Body of pancreas (tissue), 4 donors: ENCODE measurements around the gene DOK6. TPM values are rescaled to one million over a fixed set of nuclear protein-coding genes. Genes with fewer than 3 reads are reported as not detected.

Source experiments
- ATAC-seq: fragments of 150-250 bp; one replicate; pipeline ENCODE4 v1.9.1; 2016
- DNase-seq, 4 donors: peaks; one replicate each; pipeline ENCODE4 v3.0.0-alpha.2; 2019
- H3K27ac ChIP-seq, 4 donors: fragments of 200-600 bp; sonication (generic); 1 replicate in 3 of 4; 2 replicates in 1 of 4; pipeline versions ENCODE4 v1.5.1 to v1.6.1; 2016 to 2019; ENCODE audit warnings: mild to moderate bottlenecking in 1 of 4, mixed read lengths in 1 of 4, moderate library complexity in 1 of 4
- H3K27me3 ChIP-seq, 2 donors: fragments of 200-600 bp; sonication (generic); one replicate each; pipeline ENCODE4 v1.6.0; 2016; ENCODE audit warnings: mild to moderate bottlenecking in 1 of 2
- H3K36me3 ChIP-seq, 2 donors: fragments of 200-600 bp; sonication (generic); replicated peaks in 1 of 2; 2 replicates each; pipeline ENCODE4 v1.5.1; 2016; ENCODE audit warnings: low read depth in 2 of 2; ENCODE audit not compliant: insufficient read depth in 1 of 2
- H3K4me1 ChIP-seq: fragments of 200-600 bp; sonication (generic); one replicate; pipeline ENCODE4 v1.6.0; 2016
- H3K4me3 ChIP-seq, 2 donors: fragments of 200-600 bp; sonication (generic); 1 replicate in 1 of 2; 2 replicates in 1 of 2; pipeline ENCODE4 v1.5.1; 2016 to 2019
- H3K9me3 ChIP-seq, 3 donors: fragments of 200-600 bp; sonication (generic); 1 replicate in 2 of 3; 2 replicates in 1 of 3; pipeline ENCODE4 v1.5.1; 2016
- POLR2A ChIP-seq, 3 donors: fragments of 450-650 bp; IDR thresholded peaks; one replicate each; pipeline ENCODE4 v1.6.1; 2016; ENCODE audit warnings: antibody characterized with exemption in 3 of 3, mild to moderate bottlenecking in 2 of 3
- WGBS, 2 donors: methylation state at CpG; one replicate each; pipeline ENCODE4 v1.1.5; 2017; 5-methylcytosine and 5-hydroxymethylcytosine counted together
- intact Hi-C: fragments of 100-400 bp; cut with DNase I; formaldehyde crosslinking; loops from one replicate; pipeline ENCODE4 v1.15.1; 2023
- total RNA-seq, 2 donors: library from RNA; depleted of rRNA; stranded (reverse); fragments of >200 nt; gene quantifications; one replicate each; pipeline ENCODE4 v1.1.0, GENCODE V29; 2016
- TF ChIP-seq, protein P1 (sequence below), 7 experiments: fragments of 450-650 bp in 4 of 7; fragments of 200-600 bp in 3 of 7; sonication (generic) in 3 of 7; IDR thresholded peaks; one replicate each; pipeline ENCODE4 v1.5.1; 2016 to 2019; ENCODE audit warnings: antibody characterized with exemption in 7 of 7

DOK6 gene
- total RNA-seq, 2 donors from 2014 or later: under 0.01 to 0.66 TPM

DNA sequence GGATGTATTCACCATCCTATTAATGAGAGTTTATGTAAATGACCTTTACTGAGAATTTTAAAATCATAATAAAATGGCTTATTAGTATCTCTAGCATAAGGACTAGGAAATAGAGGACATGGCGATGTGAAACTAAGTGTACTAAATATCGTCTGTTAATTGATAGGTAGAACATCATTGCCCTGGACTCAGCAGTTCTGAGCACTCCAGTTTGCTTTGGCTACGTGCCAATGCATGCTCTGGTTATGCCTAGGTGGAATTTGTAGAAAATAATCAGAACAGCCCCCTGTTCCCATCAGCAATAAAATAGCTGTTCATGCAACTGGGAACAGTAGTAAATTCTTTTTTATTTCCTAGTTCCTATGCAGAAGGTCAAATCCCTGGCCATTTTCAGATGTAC is 247.8 kb downstream of the DOK6 start:
- WGBS, 2 donors: 37 to 46% methylated on average over 3 of the region's 3 CpGs
- no peak overlapping the region for H3K27ac ChIP-seq
- ATAC-seq: no peak
- peak; percentile 17 to 38 (median 24) for DNase-seq
- no peak for TF ChIP-seq POLR2A (IDR thresholded peaks at IDR 0.05)
- TF ChIP-seq, protein P1, sequence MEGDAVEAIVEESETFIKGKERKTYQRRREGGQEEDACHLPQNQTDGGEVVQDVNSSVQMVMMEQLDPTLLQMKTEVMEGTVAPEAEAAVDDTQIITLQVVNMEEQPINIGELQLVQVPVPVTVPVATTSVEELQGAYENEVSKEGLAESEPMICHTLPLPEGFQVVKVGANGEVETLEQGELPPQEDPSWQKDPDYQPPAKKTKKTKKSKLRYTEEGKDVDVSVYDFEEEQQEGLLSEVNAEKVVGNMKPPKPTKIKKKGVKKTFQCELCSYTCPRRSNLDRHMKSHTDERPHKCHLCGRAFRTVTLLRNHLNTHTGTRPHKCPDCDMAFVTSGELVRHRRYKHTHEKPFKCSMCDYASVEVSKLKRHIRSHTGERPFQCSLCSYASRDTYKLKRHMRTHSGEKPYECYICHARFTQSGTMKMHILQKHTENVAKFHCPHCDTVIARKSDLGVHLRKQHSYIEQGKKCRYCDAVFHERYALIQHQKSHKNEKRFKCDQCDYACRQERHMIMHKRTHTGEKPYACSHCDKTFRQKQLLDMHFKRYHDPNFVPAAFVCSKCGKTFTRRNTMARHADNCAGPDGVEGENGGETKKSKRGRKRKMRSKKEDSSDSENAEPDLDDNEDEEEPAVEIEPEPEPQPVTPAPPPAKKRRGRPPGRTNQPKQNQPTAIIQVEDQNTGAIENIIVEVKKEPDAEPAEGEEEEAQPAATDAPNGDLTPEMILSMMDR (IDR thresholded peaks at IDR 0.05): no peak
- H3K27me3 ChIP-seq: peaks cover 0 to 5% of the 10 kb centered on the region in 2 donors
- no peak overlapping the region for H3K4me3 ChIP-seq
- intact Hi-C loops: no loop called here
- H3K9me3 ChIP-seq: no peaks in the 10 kb centered on the region
- H3K4me1 ChIP-seq: no peaks in the 10 kb centered on the region
- H3K36me3 ChIP-seq: no peaks in the 10 kb centered on the region

DNA sequence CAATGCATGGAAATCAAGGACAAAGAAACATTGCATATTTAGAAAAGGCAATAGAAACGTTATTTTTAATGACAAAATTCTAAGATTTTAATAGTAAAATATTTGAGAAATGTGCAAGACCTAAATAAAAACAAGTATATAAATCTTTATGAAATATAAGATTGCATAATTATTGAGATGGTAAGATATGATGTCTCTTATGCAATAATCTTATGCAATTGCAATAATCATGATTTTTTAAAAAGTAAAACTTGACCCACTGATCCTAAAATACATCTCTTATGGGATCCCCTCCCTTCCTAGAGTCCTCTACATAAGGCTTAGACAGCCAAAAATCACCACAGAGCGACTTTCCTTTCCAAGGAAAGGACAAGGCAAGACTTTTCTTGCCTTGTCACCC is 249.0 kb downstream of the DOK6 start:
- Histone ChIP-seq H3K9me3 (no peaks in the 10 kb centered on the region), H3K27me3 (peaks cover 0 to 5% of the 10 kb centered on the region in 2 donors), H3K27ac (no peak overlapping the region), H3K36me3 (no peaks in the 10 kb centered on the region), H3K4me1 (no peaks in the 10 kb centered on the region), H3K4me3 (no peak overlapping the region)
- ATAC-seq: no peak
- no peak for DNase-seq
- intact Hi-C loops: no loop called here
- TF ChIP-seq, protein P1 (IDR thresholded peaks at IDR 0.05): no peak
- WGBS, 2 donors: 54 to 58% methylated on average over 2 of the region's 2 CpGs

DNA sequence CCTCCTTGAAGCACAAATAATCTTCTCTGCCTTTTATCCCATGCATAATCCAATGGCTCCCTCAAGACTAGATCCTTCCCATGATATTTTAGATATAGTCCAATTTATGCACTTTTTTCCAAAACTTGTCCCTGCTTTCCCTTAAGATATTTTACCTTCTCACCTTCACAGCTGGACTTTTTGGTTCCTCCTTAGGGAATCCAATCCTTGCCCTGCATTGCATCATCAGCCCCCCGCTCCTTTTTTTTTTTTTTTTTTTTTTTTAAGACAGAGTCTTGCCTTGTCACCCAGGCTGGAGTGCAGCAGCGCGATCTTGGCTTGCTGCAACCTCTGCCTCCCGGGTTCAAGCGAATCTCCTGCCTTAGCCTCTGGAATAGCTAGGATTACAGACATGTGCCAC is 250.6 kb downstream of the DOK6 start:
- Histone ChIP-seq H3K27me3 (peaks cover 0 to 5% of the 10 kb centered on the region in 2 donors), H3K9me3 (no peaks in the 10 kb centered on the region), H3K4me3 (no peak overlapping the region), H3K4me1 (no peaks in the 10 kb centered on the region), H3K27ac (no peak overlapping the region), H3K36me3 (no peaks in the 10 kb centered on the region)
- ATAC-seq (no peak), DNase-seq (no peak)
- WGBS, 2 donors: 92 to 95% methylated on average over 2 to 5 of the region's 5 CpGs
- intact Hi-C loops: no loop called here
- no peak for TF ChIP-seq POLR2A (IDR thresholded peaks at IDR 0.05)
- TF ChIP-seq, protein P1 (IDR thresholded peaks at IDR 0.05): no peak

DNA sequence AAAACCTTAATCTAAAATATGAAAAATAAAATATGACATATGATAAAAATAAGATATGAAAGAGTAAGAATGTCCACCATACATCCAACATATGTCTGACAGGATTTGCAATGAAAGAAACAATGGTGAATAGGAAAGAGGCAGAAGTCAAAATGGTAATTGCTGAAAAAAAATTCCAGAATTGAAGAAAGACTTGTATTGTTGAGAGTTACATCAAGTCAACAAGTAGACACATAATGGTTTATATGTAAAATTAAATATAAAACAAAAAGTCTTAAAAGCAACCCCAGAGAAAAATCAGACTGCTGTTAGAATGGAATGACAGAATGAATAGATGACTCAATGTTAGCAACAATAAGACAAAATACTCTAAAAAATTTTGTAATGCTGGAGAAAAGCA is 255.1 kb downstream of the DOK6 start:
- Histone ChIP-seq H3K36me3 (no peaks in the 10 kb centered on the region), H3K4me1 (peaks cover 10% of the 10 kb centered on the region), H3K4me3 (no peak overlapping the region), H3K27me3 (no peaks in the 10 kb centered on the region), H3K27ac (no peak overlapping the region), H3K9me3 (no peaks in the 10 kb centered on the region)
- TF ChIP-seq, protein P1 (IDR thresholded peaks at IDR 0.05): no peak
- no peak for ATAC-seq
- no peak for DNase-seq
- intact Hi-C loops: no loop called here

DNA sequence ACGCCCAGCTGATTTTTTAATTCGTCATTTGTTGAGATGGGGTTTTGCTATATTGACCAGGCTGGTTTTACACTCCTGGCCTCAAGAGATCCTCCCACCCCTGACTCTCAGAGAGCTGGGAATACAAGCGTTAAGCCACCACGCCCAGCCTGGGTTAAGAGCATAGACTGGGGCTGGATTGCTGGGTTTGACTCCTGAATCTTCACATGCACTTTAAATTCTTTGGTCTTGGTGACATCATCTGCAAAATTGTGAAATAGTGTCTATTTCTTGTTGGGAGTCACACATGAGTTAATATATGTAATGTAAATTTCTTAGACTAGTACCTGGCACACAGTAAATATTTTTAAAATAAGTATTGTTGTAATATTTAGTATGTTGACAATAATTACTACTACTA is 257.4 kb downstream of the DOK6 start:
- WGBS, 2 donors: 90% methylated on average over 4 of the region's 4 CpGs
- Histone ChIP-seq H3K27ac (no peak overlapping the region), H3K27me3 (no peaks in the 10 kb centered on the region), H3K4me3 (no peak overlapping the region), H3K36me3 (no peaks in the 10 kb centered on the region), H3K4me1 (peaks cover 10% of the 10 kb centered on the region), H3K9me3 (no peaks in the 10 kb centered on the region)
- ATAC-seq (no peak), DNase-seq (no peak)
- TF ChIP-seq, protein P1 (IDR thresholded peaks at IDR 0.05): no peak
- TF ChIP-seq POLR2A (IDR thresholded peaks at IDR 0.05): no peak
- intact Hi-C loops: no loop called here
